ENCODE results near the gene PLD1.
"Not testable (repeated sequence)": the region's sequence is repeated elsewhere in the genome, so short reads cannot be mapped to it uniquely, and the experiment has no call there.

PLD1 gene

GRCh38 chr3:171768281-171768900 is 41.9 kb downstream of the PLD1 start:
- no peak for DNase-seq

DNA sequence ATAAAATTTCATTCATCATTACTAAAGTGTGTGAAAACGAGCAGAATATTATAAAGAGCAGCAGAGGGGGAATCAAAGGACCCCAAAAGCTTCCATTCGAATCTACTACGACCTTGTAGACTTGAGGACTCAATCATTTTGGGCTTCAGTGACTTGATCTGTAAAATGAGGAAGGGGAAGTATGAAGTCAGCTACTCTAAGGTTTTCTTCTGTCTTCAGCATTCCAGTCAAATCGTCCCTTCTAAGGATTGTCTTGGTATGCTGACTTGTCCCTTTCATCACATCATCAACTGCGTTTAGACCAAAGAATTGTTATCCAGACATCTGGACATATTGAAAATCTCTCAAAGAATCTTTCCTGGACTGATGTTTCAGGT is 44.8 kb downstream of the PLD1 start:
- DNase-seq: no peak

- no peak for DNase-seq
Measured at GRCh38 chr3:171763392-171763791, 46.9 kb downstream of the PLD1 start.

DNA sequence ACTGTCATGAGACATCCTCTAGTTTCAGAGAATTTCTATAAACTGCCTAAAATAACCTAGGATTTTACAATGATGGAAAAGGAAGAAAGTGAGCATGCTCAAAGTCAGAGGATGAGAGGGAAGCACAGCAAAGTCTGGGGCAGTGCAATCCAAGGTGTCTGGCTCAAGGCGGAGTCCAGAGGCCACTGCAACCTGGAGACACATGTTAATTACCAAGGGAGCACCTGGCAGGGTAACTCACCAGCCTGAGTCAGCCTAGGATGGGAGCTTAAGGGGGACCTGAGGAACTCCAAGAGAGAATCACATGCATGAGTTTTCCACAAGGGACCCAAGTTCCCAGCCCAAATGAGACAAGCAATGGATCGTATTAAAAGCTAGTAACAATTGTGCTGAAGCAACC is 49.8 kb downstream of the PLD1 start:
- DNase-seq: no peak

DNA sequence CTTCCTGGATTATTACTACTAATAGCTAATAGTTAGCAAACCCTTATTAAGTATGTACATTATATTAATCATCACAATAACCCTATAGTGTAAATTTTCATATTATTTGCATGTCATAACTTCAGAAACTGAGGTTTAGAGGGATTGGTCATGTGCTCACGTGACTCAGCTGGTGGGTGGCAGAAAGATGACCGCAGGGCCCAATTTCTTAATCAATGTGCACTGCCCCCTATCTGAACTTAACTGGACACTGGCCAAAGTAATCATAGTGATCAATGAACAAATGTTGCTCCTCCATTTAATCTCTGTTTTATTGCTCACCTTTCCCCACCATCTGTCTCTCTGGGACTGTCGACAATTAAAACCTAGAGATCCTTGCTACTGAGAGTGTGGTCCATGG is 52.2 kb downstream of the PLD1 start:
- no peak for DNase-seq

DNA sequence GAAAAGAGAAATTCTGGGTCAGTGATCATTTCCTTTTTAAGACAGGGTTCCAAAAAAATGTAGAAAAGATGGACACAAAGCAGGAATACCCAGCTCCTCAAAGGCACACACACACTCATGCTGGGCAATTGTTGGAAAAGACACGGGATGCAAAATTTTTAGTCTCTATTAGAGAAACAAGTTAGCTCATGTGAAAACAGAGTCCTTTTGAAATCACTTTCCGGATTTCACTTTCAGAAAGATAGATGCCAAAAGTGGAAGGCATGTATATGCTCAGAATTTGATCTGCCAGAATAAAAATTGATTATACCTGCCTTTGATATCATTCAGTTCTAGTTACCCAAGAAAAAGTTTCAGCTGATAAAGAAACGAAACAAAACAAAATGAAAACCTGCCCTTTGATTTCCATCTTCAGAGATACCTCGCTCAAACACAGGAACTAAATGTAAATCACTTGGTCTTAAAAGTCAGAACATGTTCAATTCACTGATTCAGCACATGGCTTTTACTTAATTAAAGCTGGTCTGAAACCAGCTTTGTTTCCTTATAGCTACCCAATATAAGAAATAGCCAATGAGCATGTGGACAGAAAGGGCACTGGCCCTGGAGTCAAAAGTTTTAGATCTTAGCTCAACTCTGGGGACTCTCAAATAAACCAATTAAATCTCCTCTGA is 52.8 kb downstream of the PLD1 start:
- no peak for DNase-seq

GRCh38 chr3:171755656-171756055 is 54.6 kb downstream of the PLD1 start:
- no peak for DNase-seq

DNA sequence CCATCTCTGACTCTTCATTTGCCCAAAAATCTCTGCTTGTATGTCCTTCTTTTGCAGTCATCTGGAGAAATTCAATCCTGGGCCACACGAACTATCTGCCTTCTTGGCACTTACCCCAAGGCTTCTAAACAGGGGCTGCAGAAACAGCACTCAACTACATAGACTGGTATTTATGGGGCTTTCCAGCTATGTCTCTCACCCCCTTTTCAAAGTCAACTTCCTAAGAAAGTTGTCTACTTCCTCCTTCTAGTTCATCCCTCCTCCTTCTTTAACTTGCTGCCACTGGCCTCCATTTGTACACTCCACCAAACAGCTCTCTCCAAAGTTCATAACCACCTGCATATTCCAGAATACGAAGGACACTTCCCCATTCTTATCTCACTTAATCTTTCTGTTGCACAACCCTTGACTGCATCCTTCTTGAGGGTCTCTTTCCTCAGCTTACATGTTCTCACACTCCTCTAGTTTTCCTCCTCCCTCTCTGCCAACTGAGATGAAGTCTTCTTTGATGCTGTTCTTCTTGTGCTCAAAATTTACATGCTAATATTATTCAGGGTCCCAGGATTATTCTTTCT is 55.2 kb downstream of the PLD1 start:
- DNase-seq: no peak

DNA sequence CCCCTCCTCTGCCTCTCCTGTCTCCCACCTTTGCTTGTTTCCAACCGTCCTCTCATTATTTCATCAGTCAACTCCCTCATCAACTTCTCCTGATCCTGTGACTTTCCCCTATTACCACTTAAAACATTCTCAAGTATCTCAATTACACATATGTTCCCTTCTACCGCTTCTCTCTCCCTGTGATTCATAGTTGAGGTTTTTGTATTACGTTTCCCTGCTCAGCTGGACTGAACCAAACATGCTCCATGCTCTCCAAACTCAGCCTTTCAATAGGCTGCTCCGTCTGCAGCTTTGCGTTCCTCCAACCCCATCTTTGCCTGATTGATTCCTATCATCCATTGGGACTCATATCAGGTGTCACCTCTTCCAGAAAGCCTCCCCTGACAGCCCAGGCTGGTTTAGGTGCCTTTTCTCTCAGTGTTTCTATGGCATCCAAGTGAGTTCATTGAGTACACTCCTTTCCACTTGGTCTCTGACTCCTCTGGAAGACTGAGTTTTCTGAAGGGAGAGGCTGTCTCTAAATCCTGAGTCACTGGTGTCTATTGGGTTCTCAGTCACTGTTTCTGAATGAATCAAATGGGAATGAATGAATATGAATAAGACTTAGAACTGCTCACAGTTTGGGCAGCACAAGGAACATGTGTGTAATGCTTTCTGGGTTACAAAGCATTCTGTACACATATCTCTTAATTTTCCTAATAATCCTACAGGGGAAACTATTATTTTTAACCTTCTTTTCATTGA is 56.4 kb downstream of the PLD1 start:
- no peak for DNase-seq

- no peak for DNase-seq
Measured at GRCh38 chr3:171753025-171753472, 57.2 kb downstream of the PLD1 start.

- no peak for DNase-seq
Measured at GRCh38 chr3:171752329-171752728, 58.0 kb downstream of the PLD1 start.

DNA sequence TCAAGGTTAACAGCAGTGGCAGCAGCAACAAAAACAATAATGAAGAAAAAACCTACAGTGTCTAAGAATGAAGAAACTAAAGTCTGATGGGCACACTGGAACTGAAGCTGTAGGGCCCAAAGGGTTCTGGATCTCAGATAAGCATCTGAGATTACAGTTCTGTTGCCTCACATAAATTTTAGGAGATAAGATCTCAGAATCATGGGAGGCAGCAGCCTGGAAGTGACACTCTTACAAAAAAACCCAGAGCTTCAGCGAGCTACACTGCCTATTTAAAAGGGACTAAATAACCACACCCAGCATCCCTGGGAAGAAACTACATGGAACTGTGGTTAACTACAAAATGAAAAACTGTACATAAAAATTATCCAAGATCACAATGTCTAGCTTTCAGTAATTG is 61.2 kb downstream of the PLD1 start:
- DNase-seq: no peak

DNA sequence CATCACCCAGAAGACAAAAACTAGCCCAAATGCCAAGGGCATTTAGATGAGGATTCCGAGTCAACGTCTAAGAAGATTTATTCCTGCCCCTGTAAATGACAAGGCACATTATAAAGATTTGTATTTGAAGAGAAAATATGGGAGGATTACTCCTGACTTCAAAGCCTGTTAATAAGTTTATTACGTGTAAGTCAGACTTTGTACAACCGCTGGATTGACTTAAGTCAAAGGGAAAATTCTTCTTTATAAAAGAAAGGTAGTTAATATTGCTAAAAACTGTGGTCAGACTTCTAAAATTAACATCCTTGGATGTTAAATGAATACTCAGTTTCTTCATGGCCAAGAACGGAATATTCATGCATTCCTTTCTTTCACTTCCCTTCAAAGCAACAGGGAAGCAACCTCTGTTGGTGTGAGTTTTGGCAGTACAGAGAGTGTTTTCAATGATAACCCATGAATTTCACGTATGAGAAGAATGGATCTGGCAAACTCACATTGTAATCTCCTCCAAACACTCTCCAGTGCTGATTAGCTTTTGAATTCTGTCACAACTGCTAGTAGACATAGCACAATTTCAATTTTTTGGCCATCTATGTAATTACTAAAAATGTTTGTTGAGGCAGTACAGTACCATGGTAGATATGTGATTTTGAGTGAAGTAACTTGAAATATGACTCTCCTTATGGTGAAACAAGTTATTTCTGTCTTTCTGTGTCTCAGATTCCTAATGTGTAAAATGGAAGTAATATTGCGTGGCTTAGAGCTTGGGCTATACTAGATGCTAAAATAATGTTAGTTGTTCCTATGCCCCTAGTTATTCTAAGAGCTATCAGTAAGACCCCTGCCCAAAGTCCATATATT is 62.0 kb downstream of the PLD1 start:
- no peak for DNase-seq

- DNase-seq: no peak
Measured at GRCh38 chr3:171747223-171747920, 62.9 kb downstream of the PLD1 start.

DNA sequence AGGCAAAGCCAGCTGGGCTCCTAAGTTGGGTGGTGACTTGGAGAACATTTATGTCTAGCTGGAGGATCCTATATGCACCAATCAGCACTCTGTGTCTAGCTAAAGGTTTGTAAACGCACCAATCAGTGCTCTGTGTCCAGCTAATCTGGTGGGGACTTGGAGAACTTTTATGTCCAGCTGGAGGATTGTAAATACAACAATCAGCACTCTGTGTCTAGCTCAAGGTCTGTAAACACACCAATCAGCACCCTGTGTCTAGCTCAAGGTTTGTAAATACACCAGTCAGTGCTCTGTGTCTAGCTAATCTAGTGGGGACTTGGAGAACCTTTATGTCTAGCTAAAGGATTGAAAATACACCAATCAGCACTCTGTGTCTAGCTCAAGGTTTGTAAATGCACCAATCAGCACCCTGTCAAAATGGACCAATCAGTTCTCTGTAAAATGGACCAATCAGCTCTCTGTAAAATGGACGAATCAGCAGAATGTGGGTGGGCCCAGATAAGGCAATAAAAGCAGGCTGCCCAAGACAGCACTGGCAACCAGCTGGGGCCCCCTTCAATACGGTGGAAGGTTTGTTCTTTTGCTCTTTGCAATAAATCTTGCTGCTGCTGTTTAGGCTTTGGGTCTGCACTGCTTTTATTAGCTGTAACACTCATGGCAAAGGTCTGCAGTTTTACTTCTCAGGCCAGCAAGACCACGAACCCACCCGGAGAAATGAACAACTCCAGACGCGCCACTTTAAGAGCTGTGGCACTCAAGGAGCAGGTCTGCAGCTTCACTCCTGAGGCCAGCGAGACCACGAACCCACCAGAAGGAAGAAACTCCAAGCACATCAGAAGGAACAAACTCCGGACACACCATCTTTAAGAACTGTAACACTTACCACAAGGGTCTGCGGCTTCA is 63.7 kb downstream of the PLD1 start:
- DNase-seq: not testable (repeated sequence)

GRCh38 chr3:171745577-171746319 is 64.5 kb downstream of the PLD1 start:
- no peak for DNase-seq

- no peak for DNase-seq
Measured at GRCh38 chr3:171744158-171744741, 66.0 kb downstream of the PLD1 start.

DNA sequence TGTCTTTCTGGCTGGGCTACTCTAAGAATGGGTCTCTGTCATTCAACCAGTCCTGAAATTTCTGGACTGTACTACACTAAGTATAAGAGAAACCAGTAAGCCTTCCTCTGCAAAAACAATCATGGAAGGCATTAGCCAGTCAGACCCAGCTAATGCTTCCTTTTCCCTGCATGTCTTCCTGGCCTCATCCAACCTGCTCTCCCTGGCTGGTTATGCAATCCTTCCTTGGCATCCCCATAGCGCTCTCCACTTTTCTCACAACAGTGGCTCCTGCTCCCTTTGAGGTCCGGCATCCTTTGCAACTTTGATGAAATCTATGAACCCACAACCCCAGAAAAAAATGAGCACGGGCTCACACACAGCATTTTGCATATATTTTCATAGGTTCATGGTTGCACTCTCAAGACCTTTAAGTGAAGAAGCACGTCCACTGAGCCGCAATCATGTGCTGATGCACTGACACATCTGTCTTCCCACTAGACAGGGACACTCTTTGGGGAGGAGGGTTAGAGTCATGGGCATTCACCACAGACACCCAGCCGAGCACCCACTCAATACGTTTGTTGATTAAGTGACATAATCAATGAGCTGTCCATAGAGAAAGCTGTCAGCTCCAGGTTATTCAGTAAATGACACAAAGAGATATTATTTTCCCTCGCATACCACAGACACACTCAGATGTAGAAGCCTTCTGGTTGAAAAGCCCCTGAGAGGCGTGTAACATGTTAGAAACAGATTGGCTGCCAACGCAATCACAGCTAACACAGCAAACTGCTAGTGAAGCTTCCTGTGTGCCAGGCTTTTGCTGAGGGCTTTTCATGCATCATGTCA is 66.7 kb downstream of the PLD1 start:
- DNase-seq: no peak

GRCh38 chr3:171741377-171741776 is 68.9 kb downstream of the PLD1 start:
- DNase-seq: no peak
